ENCODE results near the gene OCRL. TPM values are rescaled to one million over a fixed set of nuclear protein-coding genes. Genes with fewer than 3 reads are reported as not detected.

The OCRL gene
- polyA plus RNA-seq, 1 donor (not counting 4 experiments of a cell fraction or from before 2014, with no cell fraction given) = 27.9 TPM

DNA sequence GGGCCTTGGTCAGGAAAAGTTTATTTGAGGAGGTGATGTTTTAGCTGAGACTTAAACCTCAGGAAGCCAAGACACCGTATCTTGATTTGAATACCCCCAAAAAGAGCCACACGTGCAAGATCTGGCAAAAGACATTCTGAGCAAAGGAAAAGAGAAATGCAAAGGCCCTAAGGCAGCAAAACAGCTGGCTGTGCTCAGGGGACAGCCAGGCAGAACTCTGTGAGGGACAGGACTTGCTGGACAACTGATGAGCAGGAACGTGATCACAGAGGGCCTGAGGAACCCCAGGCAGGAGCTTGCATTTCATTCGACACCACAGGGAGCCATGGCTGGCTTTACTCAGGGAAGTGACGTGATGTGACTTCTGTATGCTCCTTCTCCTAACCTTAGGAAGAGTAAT, 56.0 kb downstream of the OCRL start:
- H3K79me2 ChIP-seq (ENCODE audit: control insufficient read depth, insufficient read depth, low read length) = no peaks in the 10 kb centered on the region
- FAIRE-seq = no peak
- H3K4me3 ChIP-seq (ENCODE audit: control insufficient read depth in 2 of 3, extremely low read depth in 1 of 3, insufficient read depth in 2 of 3, low read depth in 1 of 3, low read length in 3 of 3) = no peak overlapping the region
- H3K9ac ChIP-seq (ENCODE audit: control insufficient read depth, extremely low read depth, insufficient read depth, low read length) = no peak overlapping the region
- dilution Hi-C loops (cut with MboI; ENCODE audit: extremely low pct_ligation_motif_present, low sequenced_read_pairs) = no loop called here
- no peaks in the 10 kb centered on the region for H4K20me1 ChIP-seq (ENCODE audit: control insufficient read depth, extremely low read depth, insufficient read depth, low read length)
- H2AFZ ChIP-seq (ENCODE audit: control insufficient read depth, low read length) = no peak overlapping the region
- DNase-seq (ENCODE audit: low read depth, low spot score) = no peak
- H3K9me3 ChIP-seq (ENCODE audit: control insufficient read depth, low read depth, low read length) = no peaks in the 10 kb centered on the region
- TF ChIP-seq, protein P1, sequence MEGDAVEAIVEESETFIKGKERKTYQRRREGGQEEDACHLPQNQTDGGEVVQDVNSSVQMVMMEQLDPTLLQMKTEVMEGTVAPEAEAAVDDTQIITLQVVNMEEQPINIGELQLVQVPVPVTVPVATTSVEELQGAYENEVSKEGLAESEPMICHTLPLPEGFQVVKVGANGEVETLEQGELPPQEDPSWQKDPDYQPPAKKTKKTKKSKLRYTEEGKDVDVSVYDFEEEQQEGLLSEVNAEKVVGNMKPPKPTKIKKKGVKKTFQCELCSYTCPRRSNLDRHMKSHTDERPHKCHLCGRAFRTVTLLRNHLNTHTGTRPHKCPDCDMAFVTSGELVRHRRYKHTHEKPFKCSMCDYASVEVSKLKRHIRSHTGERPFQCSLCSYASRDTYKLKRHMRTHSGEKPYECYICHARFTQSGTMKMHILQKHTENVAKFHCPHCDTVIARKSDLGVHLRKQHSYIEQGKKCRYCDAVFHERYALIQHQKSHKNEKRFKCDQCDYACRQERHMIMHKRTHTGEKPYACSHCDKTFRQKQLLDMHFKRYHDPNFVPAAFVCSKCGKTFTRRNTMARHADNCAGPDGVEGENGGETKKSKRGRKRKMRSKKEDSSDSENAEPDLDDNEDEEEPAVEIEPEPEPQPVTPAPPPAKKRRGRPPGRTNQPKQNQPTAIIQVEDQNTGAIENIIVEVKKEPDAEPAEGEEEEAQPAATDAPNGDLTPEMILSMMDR (optimal IDR thresholded peaks at IDR 0.05 in 1 of 3, IDR thresholded peaks at IDR 0.05 in 1 of 3, conservative IDR thresholded peaks at IDR 0.05 in 1 of 3; ENCODE audit: extremely low read depth in 1 of 3, insufficient read depth in 2 of 3, low read length in 3 of 3) = no peak
- TF ChIP-seq EZH2 (IDR thresholded peaks at IDR 0.05; ENCODE audit: low read length) = no peak
- no peaks in the 10 kb centered on the region for H3K27me3 ChIP-seq (ENCODE audit: control insufficient read depth, extremely low read depth, insufficient read depth, low read length)
- H3K9me1 ChIP-seq (ENCODE audit: control insufficient read depth, extremely low read depth, insufficient read depth, low read length) = no peaks in the 10 kb centered on the region
- no peak overlapping the region for H3K27ac ChIP-seq (ENCODE audit: control insufficient read depth, insufficient read depth, low read length)
- H3K4me2 ChIP-seq (ENCODE audit: control insufficient read depth, extremely low read depth, insufficient read depth, low read depth, low read length) = no peak overlapping the region
- H3K4me1 ChIP-seq (ENCODE audit: control insufficient read depth, extremely low read depth, insufficient read depth, low read length) = peaks cover 11% of the 10 kb centered on the region
- no peaks in the 10 kb centered on the region for H3K36me3 ChIP-seq (ENCODE audit: control insufficient read depth in 2 of 2, extremely low read depth in 1 of 2, insufficient read depth in 2 of 2, low read length in 2 of 2)

- no peak overlapping the region for H3K27ac ChIP-seq (ENCODE audit: control insufficient read depth, insufficient read depth, low read length)
- H3K9me1 ChIP-seq (ENCODE audit: control insufficient read depth, extremely low read depth, insufficient read depth, low read length) = no peaks in the 10 kb centered on the region
- no peaks in the 10 kb centered on the region for H4K20me1 ChIP-seq (ENCODE audit: control insufficient read depth, extremely low read depth, insufficient read depth, low read length)
- no peaks in the 10 kb centered on the region for H3K36me3 ChIP-seq (ENCODE audit: control insufficient read depth in 2 of 2, extremely low read depth in 1 of 2, insufficient read depth in 2 of 2, low read length in 2 of 2)
- H2AFZ ChIP-seq (ENCODE audit: control insufficient read depth, low read length) = no peak overlapping the region
- no peaks in the 10 kb centered on the region for H3K9me3 ChIP-seq (ENCODE audit: control insufficient read depth, low read depth, low read length)
- FAIRE-seq = no peak
- no peaks in the 10 kb centered on the region for H3K27me3 ChIP-seq (ENCODE audit: control insufficient read depth, extremely low read depth, insufficient read depth, low read length)
- no peak overlapping the region for H3K4me3 ChIP-seq (ENCODE audit: control insufficient read depth in 2 of 3, extremely low read depth in 1 of 3, insufficient read depth in 2 of 3, low read depth in 1 of 3, low read length in 3 of 3)
- dilution Hi-C loops (cut with MboI; ENCODE audit: extremely low pct_ligation_motif_present, low sequenced_read_pairs) = no loop called here
- peaks cover 11% of the 10 kb centered on the region for H3K4me1 ChIP-seq (ENCODE audit: control insufficient read depth, extremely low read depth, insufficient read depth, low read length)
- no peak overlapping the region for H3K4me2 ChIP-seq (ENCODE audit: control insufficient read depth, extremely low read depth, insufficient read depth, low read depth, low read length)
- no peaks in the 10 kb centered on the region for H3K79me2 ChIP-seq (ENCODE audit: control insufficient read depth, insufficient read depth, low read length)
- TF ChIP-seq, protein P1 (optimal IDR thresholded peaks at IDR 0.05 in 1 of 3, IDR thresholded peaks at IDR 0.05 in 1 of 3, conservative IDR thresholded peaks at IDR 0.05 in 1 of 3; ENCODE audit: extremely low read depth in 1 of 3, insufficient read depth in 2 of 3, low read length in 3 of 3) = no peak
- TF ChIP-seq EZH2 (IDR thresholded peaks at IDR 0.05; ENCODE audit: low read length) = no peak
- no peak overlapping the region for H3K9ac ChIP-seq (ENCODE audit: control insufficient read depth, extremely low read depth, insufficient read depth, low read length)
- no peak for DNase-seq (ENCODE audit: low read depth, low spot score)
Measured at GRCh38 chrX:129597905-129598304, 57.8 kb downstream of the OCRL start.

All from keratinocyte (primary cell).